Activated T-cell treated with anti-CD3 and anti-CD28 coated beads, Interleukin-2, amount 50 U/mL, for 72 hours (primary cell): ENCODE results near the gene MYCL. TPM values are rescaled to one million over a fixed set of nuclear protein-coding genes. Genes with fewer than 3 reads are reported as not detected.

ENCODE experiments used
- ATAC-seq, 2 donors: fragments of 150-1000 bp; cut with Tn5 transposase; replicated peaks in 1 of 2; 2 replicates each; pipeline ENCODE4 v1.10.0; 2021; ENCODE audit warnings: moderate library complexity in 2 of 2, mild to moderate bottlenecking in 1 of 2
- DNase-seq, 2 donors: peaks; one replicate each; pipeline ENCODE4 v3.0.0; 2021 to 2022; ENCODE audit warnings: mixed read lengths in 1 of 2
- H3K27ac Mint-ChIP-seq: one replicate; pipeline ENCODE4 v1.8.0; 2022; ENCODE audit warnings: mild to moderate bottlenecking, moderate library complexity, mixed read lengths
- H3K27me3 Mint-ChIP-seq: one replicate; pipeline ENCODE4 v1.8.0; 2022; ENCODE audit warnings: low read depth, mixed read lengths
- H3K36me3 Mint-ChIP-seq, 2 donors: one replicate each; pipeline ENCODE4 v1.8.0; 2022; ENCODE audit warnings: mixed read lengths in 2 of 2, mild to moderate bottlenecking in 1 of 2; ENCODE audit not compliant: insufficient read depth in 2 of 2
- H3K4me1 Mint-ChIP-seq: one replicate; pipeline ENCODE4 v1.8.0; 2022; ENCODE audit warnings: low read depth, mixed read lengths
- H3K4me3 Mint-ChIP-seq, 2 donors: one replicate each; pipeline ENCODE4 v1.8.0; 2022; ENCODE audit warnings: mild to moderate bottlenecking in 2 of 2, mixed read lengths in 2 of 2, moderate library complexity in 2 of 2
- H3K9me3 Mint-ChIP-seq, 2 donors: one replicate each; pipeline ENCODE4 v1.8.0; 2022; ENCODE audit warnings: mixed read lengths in 2 of 2
- total RNA-seq, 2 donors: library from RNA; stranded (reverse); gene quantifications; one replicate each; pipeline ENCODE4 v1.2.3, GENCODE V29; 2022

Gene MYCL
- total RNA-seq, 2 donors from 2014 or later = 0.30 to 0.70 TPM

- Mint-ChIP-seq H3K27ac (peak overlapping the region; percentile 92), H3K4me1 (peaks cover 37% of the 10 kb centered on the region), H3K36me3 (peaks cover 2 to 7% of the 10 kb centered on the region in 2 donors), H3K27me3 (no peaks in the 10 kb centered on the region), H3K9me3 (no peaks in the 10 kb centered on the region), H3K4me3 (peak overlapping the region in 1 of 2 donors; percentile 58)
- DNase-seq (no peak), ATAC-seq (peak in 1 of 2 donors; percentile 25)
Observed at GRCh38 chr1:39850606-39851216, 51.0 kb downstream of the MYCL start.

GRCh38 chr1:39849203-39849602 lies 52.5 kb downstream of the MYCL start:
- H3K4me1 Mint-ChIP-seq = peaks cover 38% of the 10 kb centered on the region
- no peak for DNase-seq
- no peak overlapping the region for H3K27ac Mint-ChIP-seq
- no peak overlapping the region for H3K4me3 Mint-ChIP-seq
- H3K36me3 Mint-ChIP-seq = peaks cover 0 to 4% of the 10 kb centered on the region in 2 donors
- ATAC-seq = no peak
- no peaks in the 10 kb centered on the region for H3K9me3 Mint-ChIP-seq
- H3K27me3 Mint-ChIP-seq = no peaks in the 10 kb centered on the region

GRCh38 chr1:39847940-39848339 lies 53.8 kb downstream of the MYCL start:
- Mint-ChIP-seq H3K36me3 (peaks cover 1 to 4% of the 10 kb centered on the region in 2 donors), H3K9me3 (no peaks in the 10 kb centered on the region), H3K4me1 (peaks cover 46% of the 10 kb centered on the region), H3K27ac (no peak overlapping the region), H3K27me3 (no peaks in the 10 kb centered on the region), H3K4me3 (no peak overlapping the region)
- DNase-seq (no peak), ATAC-seq (no peak)

DNA sequence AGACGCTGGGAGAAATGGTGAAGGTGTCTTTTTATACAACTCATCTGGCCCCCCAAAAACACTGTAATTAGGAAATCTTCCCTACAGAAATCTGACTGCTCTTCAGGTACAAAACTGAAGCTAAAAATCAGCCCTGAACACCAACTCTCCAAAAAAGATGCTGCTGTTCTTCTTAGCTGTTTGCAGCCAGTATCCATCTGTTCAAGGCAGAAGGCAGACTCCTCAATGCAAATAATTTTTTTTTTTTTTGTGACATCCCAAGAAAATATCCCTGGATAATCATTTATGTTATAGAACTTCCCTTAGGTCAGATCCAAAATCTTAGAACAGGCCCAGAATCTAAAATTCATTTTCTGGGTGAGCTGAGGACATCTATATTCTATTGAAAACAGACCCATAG lies 54.9 kb downstream of the MYCL start:
- Mint-ChIP-seq H3K4me3 (no peak overlapping the region), H3K9me3 (no peaks in the 10 kb centered on the region), H3K36me3 (peaks cover 3 to 10% of the 10 kb centered on the region in 2 donors), H3K4me1 (peaks cover 57% of the 10 kb centered on the region), H3K27me3 (no peaks in the 10 kb centered on the region), H3K27ac (peak overlapping the region; percentile 80)
- DNase-seq (no peak), ATAC-seq (no peak)

DNA sequence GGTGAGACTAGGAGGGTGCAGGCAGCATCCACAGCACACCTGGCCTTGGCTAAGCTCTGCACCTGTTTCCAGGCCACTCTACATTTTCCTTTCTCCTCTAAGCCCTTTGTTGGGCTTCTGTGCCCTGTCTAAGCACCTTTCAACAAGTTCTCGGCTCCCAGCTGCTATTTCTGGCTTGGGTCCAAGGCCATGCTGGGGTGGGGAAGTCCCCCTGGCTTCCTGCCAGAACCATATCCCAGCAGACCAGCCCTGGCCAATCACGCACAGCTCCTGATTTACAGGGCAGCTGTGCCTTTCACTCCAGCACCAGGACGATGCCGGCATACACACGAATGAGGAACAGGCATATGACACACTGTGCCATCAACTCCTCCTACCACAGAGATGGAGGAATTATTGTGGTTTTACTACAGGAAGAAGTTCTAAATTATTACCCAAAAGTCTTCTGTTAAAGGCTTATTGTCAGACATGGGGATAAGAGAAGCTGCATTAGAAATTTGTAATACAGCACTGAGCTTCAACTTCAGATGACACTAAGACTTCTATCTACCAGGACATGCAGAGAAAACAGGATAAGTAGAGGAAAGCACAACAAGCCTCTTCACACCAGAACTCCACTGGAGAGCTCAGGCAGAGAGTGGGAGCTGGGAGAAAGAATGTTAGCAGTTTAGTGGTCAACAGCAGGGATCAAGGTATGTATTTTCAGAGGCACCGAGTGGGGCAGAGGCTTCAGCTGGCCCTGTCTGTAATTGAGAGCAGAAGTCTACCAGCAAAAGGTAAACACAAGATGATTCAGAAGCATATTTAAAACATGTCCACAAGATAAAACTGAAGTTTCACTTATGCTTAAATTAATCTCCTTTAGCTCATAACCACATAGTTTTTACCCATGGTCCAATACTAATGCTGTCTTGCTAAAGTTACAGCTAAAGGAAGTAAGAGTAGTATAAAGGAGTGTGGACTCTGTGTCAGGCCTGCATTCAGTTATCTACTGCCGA lies 55.8 kb downstream of the MYCL start:
- peak; percentile 70 to 82 for DNase-seq
- H3K4me3 Mint-ChIP-seq = peak overlapping the region; percentile 68 to 70
- no peaks in the 10 kb centered on the region for H3K9me3 Mint-ChIP-seq
- peaks cover 3 to 12% of the 10 kb centered on the region in 2 donors for H3K36me3 Mint-ChIP-seq
- peak overlapping the region; percentile 80 for H3K27ac Mint-ChIP-seq
- H3K4me1 Mint-ChIP-seq = peaks cover 59% of the 10 kb centered on the region
- peak; percentile 88 to 92 for ATAC-seq
- no peaks in the 10 kb centered on the region for H3K27me3 Mint-ChIP-seq

Other genes starting within 250 kb of the MYCL start
- gene NT5C1A, start 229.8 kb downstream of the MYCL start, total RNA-seq = under 1 TPM in 1 of 2 donors, not detected in 1; 0.29 TPM
- gene HPCAL4, start 210.5 kb downstream of the MYCL start, total RNA-seq = under 1 TPM; 0.35 to 0.86 TPM
- gene PPIE, start 163.0 kb downstream of the MYCL start, total RNA-seq = 10 to 100 TPM; 47.3 to 54.6 TPM
- 1 to 10 TPM; 2.9 TPM for gene OXCT2, start 130.6 kb downstream of the MYCL start, total RNA-seq
- gene BMP8B, start 113.1 kb downstream of the MYCL start, total RNA-seq = 1 to 10 TPM in 1 of 2 donors, under 1 TPM in 1; 0.69 to 1.5 TPM
- 10 to 100 TPM; 20.5 to 22.6 TPM for gene TRIT1, start 18.4 kb downstream of the MYCL start, total RNA-seq
- gene MFSD2A, start 53.2 kb upstream of the MYCL start, total RNA-seq = 1 to 10 TPM; 7.2 to 9.5 TPM
- 100 to 1,000 TPM; 401 to 411 TPM for gene CAP1, start 138.8 kb upstream of the MYCL start, total RNA-seq
- 10 to 100 TPM; 52.6 to 53.2 TPM for gene PPT1, start 195.3 kb upstream of the MYCL start, total RNA-seq